Erythroblast (primary cell): Measurements from ENCODE around the gene NIFK.

ENCODE experiments used
- GATA1 ChIP-seq: IDR thresholded peaks from 2 replicates; pipeline ENCODE4 v1.6.1; 2011; ENCODE audit warnings: low read depth, mild to moderate bottlenecking, control low read depth, low read length, moderate library complexity
- POLR2A ChIP-seq: IDR thresholded peaks from 2 replicates; pipeline ENCODE4 v1.6.1; 2011; ENCODE audit warnings: mild to moderate bottlenecking, low read length

- TF ChIP-seq POLR2A: no peak
- TF ChIP-seq GATA1: no peak
These were observed 9.3 kb downstream of the NIFK start for GRCh38 chr2:121727332-121727731.
